Thoracic aorta (tissue), 2 donors: Measurements from ENCODE around the gene NAV3. TPM values are rescaled to one million over a fixed set of nuclear protein-coding genes. Genes with fewer than 3 reads are reported as not detected.

Source experiments
- ATAC-seq: fragments of 150-250 bp; one replicate; pipeline ENCODE4 v1.8.0; 2017; ENCODE audit warnings: low read depth; ENCODE audit not compliant: insufficient number of reproducible peaks, low FRiP score
- DNase-seq: peaks from one replicate; pipeline ENCODE4 v3.0.0-alpha.2; 2020; ENCODE audit warnings: low spot score
- H3K27ac ChIP-seq, 2 donors: fragments of 200-600 bp; sonication (generic); 1 replicate in 1 of 2; 2 replicates in 1 of 2; pipeline ENCODE4 v1.5.1; 2016; ENCODE audit warnings: mild to moderate bottlenecking in 2 of 2, moderate library complexity in 2 of 2
- H3K27me3 ChIP-seq: fragments of 200-600 bp; sonication (generic); replicated peaks from 2 replicates; pipeline ENCODE4 v1.6.0; 2016; ENCODE audit warnings: mild to moderate bottlenecking; ENCODE audit not compliant: insufficient read depth
- H3K36me3 ChIP-seq: fragments of 200-600 bp; sonication (generic); one replicate; pipeline ENCODE4 v1.5.1; 2016
- H3K4me1 ChIP-seq, 2 donors: fragments of 200-600 bp; sonication (generic); 1 replicate in 1 of 2; 2 replicates in 1 of 2; pipeline versions ENCODE4 v1.5.1 to v1.6.0; 2016; ENCODE audit warnings: low read depth in 2 of 2, mild to moderate bottlenecking in 1 of 2; ENCODE audit not compliant: control insufficient read depth in 1 of 2
- H3K4me3 ChIP-seq: fragments of 200-600 bp; sonication (generic); 2 replicates; pipeline ENCODE4 v1.5.1; 2016; ENCODE audit warnings: mild to moderate bottlenecking
- H3K9me3 ChIP-seq: fragments of 200-600 bp; sonication (generic); 2 replicates; pipeline ENCODE4 v1.5.1; 2016
- total RNA-seq, 2 donors: library from RNA; depleted of rRNA; stranded (reverse); fragments of >200 nt; gene quantifications; one replicate each; pipeline versions ENCODE4 v1.1.0 to v1.2.3, GENCODE V29; 2016
- TF ChIP-seq, protein P1 (sequence below): fragments of 200-600 bp; sonication (generic); IDR thresholded peaks from one replicate; pipeline ENCODE4 v1.5.1; 2019; ENCODE audit warnings: antibody characterized with exemption

Gene NAV3
- total RNA-seq, 2 donors from 2014 or later, result 9.3 to 11.6 TPM

GRCh38 chr12:77947330-77947729 lies 116.6 kb downstream of the NAV3 start:
- Histone ChIP-seq H3K36me3 (no peaks in the 10 kb centered on the region), H3K27me3 (no peaks in the 10 kb centered on the region), H3K9me3 (no peaks in the 10 kb centered on the region), H3K27ac (no peak overlapping the region), H3K4me3 (no peak overlapping the region), H3K4me1 (peaks cover 6% of the 10 kb centered on the region in 2 donors)
- ATAC-seq (no peak), DNase-seq (no peak)
- TF ChIP-seq, protein P1, sequence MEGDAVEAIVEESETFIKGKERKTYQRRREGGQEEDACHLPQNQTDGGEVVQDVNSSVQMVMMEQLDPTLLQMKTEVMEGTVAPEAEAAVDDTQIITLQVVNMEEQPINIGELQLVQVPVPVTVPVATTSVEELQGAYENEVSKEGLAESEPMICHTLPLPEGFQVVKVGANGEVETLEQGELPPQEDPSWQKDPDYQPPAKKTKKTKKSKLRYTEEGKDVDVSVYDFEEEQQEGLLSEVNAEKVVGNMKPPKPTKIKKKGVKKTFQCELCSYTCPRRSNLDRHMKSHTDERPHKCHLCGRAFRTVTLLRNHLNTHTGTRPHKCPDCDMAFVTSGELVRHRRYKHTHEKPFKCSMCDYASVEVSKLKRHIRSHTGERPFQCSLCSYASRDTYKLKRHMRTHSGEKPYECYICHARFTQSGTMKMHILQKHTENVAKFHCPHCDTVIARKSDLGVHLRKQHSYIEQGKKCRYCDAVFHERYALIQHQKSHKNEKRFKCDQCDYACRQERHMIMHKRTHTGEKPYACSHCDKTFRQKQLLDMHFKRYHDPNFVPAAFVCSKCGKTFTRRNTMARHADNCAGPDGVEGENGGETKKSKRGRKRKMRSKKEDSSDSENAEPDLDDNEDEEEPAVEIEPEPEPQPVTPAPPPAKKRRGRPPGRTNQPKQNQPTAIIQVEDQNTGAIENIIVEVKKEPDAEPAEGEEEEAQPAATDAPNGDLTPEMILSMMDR, result no peak

GRCh38 chr12:77947746-77948145 lies 117.1 kb downstream of the NAV3 start:
- Histone ChIP-seq H3K9me3 (no peaks in the 10 kb centered on the region), H3K36me3 (no peaks in the 10 kb centered on the region), H3K4me1 (peaks cover 6% of the 10 kb centered on the region in 2 donors), H3K27ac (no peak overlapping the region), H3K27me3 (no peaks in the 10 kb centered on the region), H3K4me3 (no peak overlapping the region)
- ATAC-seq (no peak), DNase-seq (no peak)
- TF ChIP-seq, protein P1, result no peak

DNA sequence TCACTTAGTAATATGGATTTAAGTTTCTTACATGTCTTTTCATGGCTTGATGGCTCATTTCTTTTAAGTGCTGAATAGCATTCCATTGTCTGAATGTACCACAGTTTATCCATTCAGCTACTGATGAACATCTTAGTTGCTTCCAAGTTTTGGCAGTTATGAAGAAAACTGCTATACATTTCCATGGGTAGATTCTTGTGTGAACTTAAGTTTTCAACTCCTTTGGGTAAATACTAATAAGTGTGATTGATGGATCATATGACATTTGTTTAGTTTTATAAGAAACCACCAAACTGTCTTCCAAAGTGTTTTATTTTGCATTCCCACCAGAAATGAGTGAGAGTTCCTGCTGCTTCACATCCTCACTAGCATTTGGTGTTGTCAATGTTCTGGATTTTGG lies 119.2 kb downstream of the NAV3 start:
- DNase-seq (no peak), ATAC-seq (no peak)
- Histone ChIP-seq H3K4me1 (peaks cover 6% of the 10 kb centered on the region in 2 donors), H3K36me3 (no peaks in the 10 kb centered on the region), H3K27ac (no peak overlapping the region), H3K27me3 (no peaks in the 10 kb centered on the region), H3K4me3 (no peak overlapping the region), H3K9me3 (no peaks in the 10 kb centered on the region)
- TF ChIP-seq, protein P1, result no peak

DNA sequence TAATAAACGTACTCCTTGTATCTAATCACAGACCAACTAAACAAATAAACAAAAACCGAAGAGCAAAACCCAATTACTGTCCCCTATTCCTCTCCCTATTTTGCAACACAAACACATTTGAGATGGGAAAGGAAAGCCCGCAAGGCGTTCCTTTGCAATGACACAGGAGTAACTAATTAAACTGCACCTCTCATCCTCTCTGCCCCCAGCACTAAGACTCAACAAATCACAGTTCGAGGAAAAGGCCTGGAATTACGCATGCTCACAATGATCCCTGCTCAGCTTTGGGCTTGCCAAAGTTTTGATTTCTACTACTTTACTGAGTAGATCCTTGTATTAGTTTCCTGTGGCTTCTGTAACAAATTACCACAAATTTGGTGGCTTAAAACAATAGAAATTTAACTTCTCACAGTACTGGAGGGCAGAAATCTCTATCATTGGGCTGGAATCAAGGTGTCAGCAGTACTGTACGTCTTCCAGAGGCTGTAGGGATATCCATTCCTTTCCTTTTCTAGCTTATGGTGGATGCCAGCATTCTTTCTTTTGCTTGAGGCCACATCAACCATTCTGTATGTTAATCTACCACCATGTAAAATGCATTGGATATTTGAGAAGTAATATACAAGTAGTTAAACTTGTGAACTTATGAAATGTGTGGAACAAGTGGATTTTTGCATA lies 123.0 kb downstream of the NAV3 start:
- ATAC-seq, result no peak
- H3K27ac ChIP-seq, result no peak overlapping the region
- TF ChIP-seq, protein P1, result no peak

GRCh38 chr12:77954206-77954555 lies 123.5 kb downstream of the NAV3 start:
- DNase-seq (no peak), ATAC-seq (no peak)
- TF ChIP-seq, protein P1, result no peak
- no peaks in the 10 kb centered on the region for H3K27me3 ChIP-seq
- H3K27ac ChIP-seq, result no peak overlapping the region
- H3K36me3 ChIP-seq, result no peaks in the 10 kb centered on the region
- no peak overlapping the region for H3K4me3 ChIP-seq
- H3K4me1 ChIP-seq, result no peaks in the 10 kb centered on the region
- no peaks in the 10 kb centered on the region for H3K9me3 ChIP-seq

More for the DNA sequence above, 123.0 kb downstream of the NAV3 start:
- Histone ChIP-seq H3K36me3 (no peaks in the 10 kb centered on the region), H3K4me3 (no peak overlapping the region), H3K9me3 (no peaks in the 10 kb centered on the region), H3K27me3 (no peaks in the 10 kb centered on the region), H3K4me1 (no peaks in the 10 kb centered on the region)
- DNase-seq, result no peak
